HEK293T (cell line): ENCODE measurements around the gene TMEM238L.

Experiments
- BHLHE40 ChIP-seq: fragments of 450-650 bp; IDR thresholded peaks from 2 replicates; pipeline ENCODE4 v1.6.1; 2016; ENCODE audit warnings: mild to moderate bottlenecking, moderate library complexity, borderline replicate concordance
- FOXK2 ChIP-seq: fragments of 450-650 bp; IDR thresholded peaks from 2 replicates; pipeline ENCODE4 v1.6.1; 2016; ENCODE audit warnings: mild to moderate bottlenecking
- FOXM1 ChIP-seq: fragments of 450-650 bp; IDR thresholded peaks from 2 replicates; pipeline ENCODE4 v1.6.1; 2017; ENCODE audit warnings: mild to moderate bottlenecking, borderline replicate concordance
- LEF1 ChIP-seq: fragments of 450-650 bp; IDR thresholded peaks from 2 replicates; pipeline ENCODE4 v1.6.1; 2017; ENCODE audit warnings: mild to moderate bottlenecking, borderline replicate concordance
- NFRKB ChIP-seq: fragments of 450-650 bp; IDR thresholded peaks from 2 replicates; pipeline ENCODE4 v1.6.1; 2016; ENCODE audit warnings: mild to moderate bottlenecking, moderate library complexity
- TARDBP ChIP-seq: fragments of 450-650 bp; IDR thresholded peaks from 2 replicates; pipeline ENCODE4 v1.6.1; 2016
- ZNF384 ChIP-seq: fragments of 450-650 bp; IDR thresholded peaks from 2 replicates; pipeline ENCODE4 v1.6.1; 2016

- TF ChIP-seq FOXM1 (no peak), LEF1 (no peak), BHLHE40 (no peak), TARDBP (no peak), FOXK2 (no peak), ZNF384 (no peak), NFRKB (no peak)
Observed at GRCh38 chr17:10777890-10778289, 26.0 kb downstream of the TMEM238L start.
